GM23338 (cell line): Measurements from ENCODE around the gene LRP1B. TPM values are rescaled to one million over a fixed set of nuclear protein-coding genes. Genes with fewer than 3 reads are reported as not detected.

Source experiments
- ATAC-seq: fragments of 200-7000 bp; cut with Tn5 transposase; 3 replicates; pipeline ENCODE4 v1.9.1; 2020
- DNase-seq: peaks from one replicate; pipeline ENCODE4 v3.0.0-alpha.2; 2015; ENCODE audit warnings: low spot score
- H2AFZ ChIP-seq: fragments of 200-600 bp; sonication (generic); 2 replicates; pipeline ENCODE4 v1.8.0; 2016; ENCODE audit warnings: antibody characterized with exemption, mild to moderate bottlenecking, moderate library complexity
- H3F3A ChIP-seq: fragments of 200-600 bp; sonication (generic); replicated peaks from 2 replicates; pipeline ENCODE4 v1.8.0; 2017; ENCODE audit warnings: antibody characterized with exemption, mixed run types, low read depth
- H3K27ac ChIP-seq: fragments of 200-600 bp; sonication (generic); 2 replicates; pipeline ENCODE4 v1.6.1; 2016; ENCODE audit warnings: low read depth
- H3K27me3 ChIP-seq: fragments of 200-600 bp; sonication (generic); 2 replicates; pipeline ENCODE4 v1.8.0; 2016; ENCODE audit warnings: mild to moderate bottlenecking, mixed run types, moderate library complexity; ENCODE audit not compliant: insufficient read depth
- H3K36me3 ChIP-seq: fragments of 200-600 bp; sonication (generic); 2 replicates; pipeline ENCODE4 v1.8.0; 2016; ENCODE audit warnings: mild to moderate bottlenecking; ENCODE audit not compliant: insufficient read depth
- H3K4me1 ChIP-seq: fragments of 200-600 bp; sonication (generic); 2 replicates; pipeline ENCODE4 v1.8.0; 2016; ENCODE audit warnings: mild to moderate bottlenecking, moderate library complexity; ENCODE audit not compliant: insufficient read depth
- H3K4me2 ChIP-seq: fragments of 200-600 bp; sonication (generic); 2 replicates; pipeline ENCODE4 v1.7.1; 2017; ENCODE audit warnings: mixed run types
- H3K4me3 ChIP-seq: fragments of 200-600 bp; sonication (generic); 2 replicates; pipeline ENCODE4 v1.6.1; 2016; ENCODE audit warnings: mixed run types
- H3K79me2 ChIP-seq: fragments of 200-600 bp; sonication (generic); replicated peaks from 2 replicates; pipeline ENCODE4 v1.8.0; 2017; ENCODE audit warnings: mild to moderate bottlenecking; ENCODE audit not compliant: insufficient read depth
- H3K9me2 ChIP-seq: fragments of 200-600 bp; sonication (generic); 2 replicates; pipeline ENCODE4 v1.8.0; 2017; ENCODE audit not compliant: insufficient read depth
- H4K20me1 ChIP-seq: fragments of 200-600 bp; sonication (generic); replicated peaks from 2 replicates; pipeline ENCODE4 v1.8.0; 2017; ENCODE audit warnings: mild to moderate bottlenecking; ENCODE audit not compliant: insufficient read depth
- H3K27ac Mint-ChIP-seq: 2 replicates; pipeline ENCODE4 v1.8.0; 2020; ENCODE audit warnings: inconsistent platforms, mild to moderate bottlenecking, moderate library complexity, mixed read lengths
- H3K27me3 Mint-ChIP-seq: 3 replicates; pipeline ENCODE4 v1.8.0; 2022; ENCODE audit warnings: low read depth, mild to moderate bottlenecking, moderate library complexity, mixed read lengths, inconsistent platforms; ENCODE audit not compliant: insufficient read depth, poor library complexity
- H3K36me3 Mint-ChIP-seq: 3 replicates; pipeline ENCODE4 v1.8.0; 2021; ENCODE audit warnings: low read depth, mild to moderate bottlenecking, inconsistent platforms, moderate library complexity, mixed read lengths
- H3K4me1 Mint-ChIP-seq: 3 replicates; pipeline ENCODE4 v1.8.0; 2020; ENCODE audit warnings: mild to moderate bottlenecking, inconsistent platforms, mixed read lengths
- H3K4me3 Mint-ChIP-seq: 3 replicates; pipeline ENCODE4 v1.8.0; 2021; ENCODE audit warnings: moderate library complexity, mild to moderate bottlenecking, inconsistent platforms, mixed read lengths
- H3K9me3 Mint-ChIP-seq: 3 replicates; pipeline ENCODE4 v1.8.0; 2020; ENCODE audit warnings: moderate library complexity, mild to moderate bottlenecking, inconsistent platforms, mixed read lengths
- EZH2phosphoT487 ChIP-seq: fragments of 200-600 bp; sonication (generic); IDR thresholded peaks from one replicate; pipeline ENCODE4 v1.8.1; 2018; ENCODE audit warnings: antibody characterized with exemption; ENCODE audit not compliant: unreplicated experiment
- JUNB ChIP-seq: IDR thresholded peaks from one replicate; pipeline ENCODE4 v1.6.1; 2016; ENCODE audit warnings: antibody characterized with exemption; ENCODE audit not compliant: unreplicated experiment
- NANOG ChIP-seq: IDR thresholded peaks from 2 replicates; pipeline ENCODE4 v1.6.1; 2016; ENCODE audit warnings: antibody characterized with exemption, borderline replicate concordance
- STAT1 ChIP-seq: IDR thresholded peaks from one replicate; pipeline ENCODE4 v1.6.1; 2016; ENCODE audit warnings: antibody characterized with exemption; ENCODE audit not compliant: unreplicated experiment
- ZNF331 ChIP-seq: fragments of 250-450 bp; sonication (Bioruptor Pico); IDR thresholded peaks from 2 replicates; pipeline ENCODE4 v1.5.0; 2020; ENCODE audit warnings: low read depth, mild to moderate bottlenecking, moderate library complexity
- polyA plus RNA-seq: library from polyadenylated mRNA; unstranded; fragments of >200 nt; fragmentation: Nextera tagmentation; extraction: Ambion mirVana; gene quantifications from 2 replicates; pipeline ENCODE4 v1.2.1, GENCODE V29; 2016
- total RNA-seq: library from RNA; depleted of rRNA; stranded (reverse); fragments of >200 nt; shearing (Covaris generic); gene quantifications from 2 replicates; pipeline ENCODE4 v1.2.3, GENCODE V29; 2014
- TF ChIP-seq, protein P1 (sequence below): IDR thresholded peaks from one replicate; pipeline ENCODE4 v1.6.1; 2018; ENCODE audit warnings: antibody characterized with exemption; ENCODE audit not compliant: unreplicated experiment
- TF ChIP-seq, protein P2 (sequence below), 2 experiments: fragments of 200-600 bp in 1 of 2; sonication (generic) in 1 of 2; conservative IDR thresholded peaks; 2 replicates each; pipeline versions ENCODE4 v1.5.1 to v1.6.1; 2016 to 2017; ENCODE audit warnings: antibody characterized with exemption in 2 of 2, low read depth in 2 of 2, mild to moderate bottlenecking in 2 of 2, moderate library complexity in 1 of 2
- TF ChIP-seq, protein P3 (sequence below): IDR thresholded peaks from 2 replicates; pipeline ENCODE4 v1.6.1; 2016; ENCODE audit warnings: antibody characterized with exemption

LRP1B gene
- total and polyA plus RNA-seq, 2 experiments from 2014 or later, result 0.15 to 0.97 TPM

DNA sequence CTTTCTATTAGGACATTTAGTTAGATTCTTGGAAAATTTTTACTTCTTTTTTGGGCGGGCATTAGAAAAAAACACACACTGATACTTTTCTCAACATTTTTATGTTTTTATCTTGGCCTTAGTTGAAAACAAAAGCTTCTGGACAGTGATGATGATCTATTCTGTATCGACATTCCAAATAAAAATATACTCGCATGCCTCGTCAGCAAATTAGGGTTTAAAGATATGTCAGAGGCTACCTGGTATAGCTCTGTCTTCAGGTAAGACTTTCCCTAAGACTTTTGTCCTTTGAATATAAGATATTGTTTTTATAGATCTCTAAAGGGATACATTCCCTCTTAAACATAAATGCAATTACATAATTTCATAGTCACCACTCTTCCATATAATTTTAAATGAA, 816.8 kb downstream of the LRP1B start:
- no peak overlapping the region for H3K4me3 Mint-ChIP-seq
- DNase-seq, result no peak
- H3K36me3 Mint-ChIP-seq, result no peaks in the 10 kb centered on the region
- no peak for TF ChIP-seq JUNB
- no peak for TF ChIP-seq STAT1
- TF ChIP-seq NANOG, result no peak
- TF ChIP-seq, protein P1, sequence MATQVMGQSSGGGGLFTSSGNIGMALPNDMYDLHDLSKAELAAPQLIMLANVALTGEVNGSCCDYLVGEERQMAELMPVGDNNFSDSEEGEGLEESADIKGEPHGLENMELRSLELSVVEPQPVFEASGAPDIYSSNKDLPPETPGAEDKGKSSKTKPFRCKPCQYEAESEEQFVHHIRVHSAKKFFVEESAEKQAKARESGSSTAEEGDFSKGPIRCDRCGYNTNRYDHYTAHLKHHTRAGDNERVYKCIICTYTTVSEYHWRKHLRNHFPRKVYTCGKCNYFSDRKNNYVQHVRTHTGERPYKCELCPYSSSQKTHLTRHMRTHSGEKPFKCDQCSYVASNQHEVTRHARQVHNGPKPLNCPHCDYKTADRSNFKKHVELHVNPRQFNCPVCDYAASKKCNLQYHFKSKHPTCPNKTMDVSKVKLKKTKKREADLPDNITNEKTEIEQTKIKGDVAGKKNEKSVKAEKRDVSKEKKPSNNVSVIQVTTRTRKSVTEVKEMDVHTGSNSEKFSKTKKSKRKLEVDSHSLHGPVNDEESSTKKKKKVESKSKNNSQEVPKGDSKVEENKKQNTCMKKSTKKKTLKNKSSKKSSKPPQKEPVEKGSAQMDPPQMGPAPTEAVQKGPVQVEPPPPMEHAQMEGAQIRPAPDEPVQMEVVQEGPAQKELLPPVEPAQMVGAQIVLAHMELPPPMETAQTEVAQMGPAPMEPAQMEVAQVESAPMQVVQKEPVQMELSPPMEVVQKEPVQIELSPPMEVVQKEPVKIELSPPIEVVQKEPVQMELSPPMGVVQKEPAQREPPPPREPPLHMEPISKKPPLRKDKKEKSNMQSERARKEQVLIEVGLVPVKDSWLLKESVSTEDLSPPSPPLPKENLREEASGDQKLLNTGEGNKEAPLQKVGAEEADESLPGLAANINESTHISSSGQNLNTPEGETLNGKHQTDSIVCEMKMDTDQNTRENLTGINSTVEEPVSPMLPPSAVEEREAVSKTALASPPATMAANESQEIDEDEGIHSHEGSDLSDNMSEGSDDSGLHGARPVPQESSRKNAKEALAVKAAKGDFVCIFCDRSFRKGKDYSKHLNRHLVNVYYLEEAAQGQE, result no peak
- no peak for ATAC-seq
- no peaks in the 10 kb centered on the region for H3K4me1 ChIP-seq
- no peaks in the 10 kb centered on the region for H3K27me3 ChIP-seq
- no peak overlapping the region for H3K4me3 ChIP-seq
- H3K9me3 Mint-ChIP-seq, result no peaks in the 10 kb centered on the region
- no peaks in the 10 kb centered on the region for H3K9me2 ChIP-seq
- no peaks in the 10 kb centered on the region for H3K36me3 ChIP-seq
- no peak overlapping the region for H3K27ac Mint-ChIP-seq
- no peak overlapping the region for H3K4me2 ChIP-seq
- H2AFZ ChIP-seq, result no peak overlapping the region
- H4K20me1 ChIP-seq, result no peaks in the 10 kb centered on the region
- H3K27ac ChIP-seq, result no peak overlapping the region
- H3K4me1 Mint-ChIP-seq, result no peaks in the 10 kb centered on the region
- no peaks in the 10 kb centered on the region for H3F3A ChIP-seq
- no peaks in the 10 kb centered on the region for H3K79me2 ChIP-seq
- H3K27me3 Mint-ChIP-seq, result no peaks in the 10 kb centered on the region

DNA sequence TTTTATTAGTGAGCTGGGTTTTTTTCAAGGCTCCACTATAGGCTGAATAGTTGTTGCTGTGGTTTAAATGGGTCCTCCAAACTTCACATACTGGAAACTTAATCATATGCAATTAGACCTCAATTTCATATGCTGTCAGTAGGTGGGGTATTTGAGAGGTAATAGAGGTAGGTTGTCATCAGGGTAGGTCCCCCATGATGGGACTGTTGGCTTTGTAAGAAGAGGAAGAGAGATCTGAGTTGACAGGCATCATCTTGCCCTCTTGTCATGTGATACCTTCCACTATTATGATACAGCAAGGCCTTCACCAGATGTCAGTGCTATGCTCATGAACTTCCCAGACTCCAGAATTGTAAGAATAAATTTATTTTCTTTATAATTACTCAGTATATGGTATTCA, 819.4 kb downstream of the LRP1B start:
- Histone ChIP-seq H4K20me1 (no peaks in the 10 kb centered on the region), H2AFZ (no peak overlapping the region), H3K36me3 (no peaks in the 10 kb centered on the region), H3K27ac (no peak overlapping the region), H3K9me2 (no peaks in the 10 kb centered on the region), H3K4me3 (no peak overlapping the region), H3F3A (no peaks in the 10 kb centered on the region), H3K79me2 (no peaks in the 10 kb centered on the region), H3K27me3 (no peaks in the 10 kb centered on the region), H3K4me1 (no peaks in the 10 kb centered on the region), H3K4me2 (no peak overlapping the region)
- DNase-seq (no peak), ATAC-seq (no peak)
- no peak overlapping the region for H3K27ac Mint-ChIP-seq
- no peaks in the 10 kb centered on the region for H3K9me3 Mint-ChIP-seq
- H3K4me3 Mint-ChIP-seq, result no peak overlapping the region
- H3K36me3 Mint-ChIP-seq, result no peaks in the 10 kb centered on the region
- H3K27me3 Mint-ChIP-seq, result no peaks in the 10 kb centered on the region
- no peaks in the 10 kb centered on the region for H3K4me1 Mint-ChIP-seq
- no peak for TF ChIP-seq ZNF331
- TF ChIP-seq NANOG, result no peak
- TF ChIP-seq, protein P2, sequence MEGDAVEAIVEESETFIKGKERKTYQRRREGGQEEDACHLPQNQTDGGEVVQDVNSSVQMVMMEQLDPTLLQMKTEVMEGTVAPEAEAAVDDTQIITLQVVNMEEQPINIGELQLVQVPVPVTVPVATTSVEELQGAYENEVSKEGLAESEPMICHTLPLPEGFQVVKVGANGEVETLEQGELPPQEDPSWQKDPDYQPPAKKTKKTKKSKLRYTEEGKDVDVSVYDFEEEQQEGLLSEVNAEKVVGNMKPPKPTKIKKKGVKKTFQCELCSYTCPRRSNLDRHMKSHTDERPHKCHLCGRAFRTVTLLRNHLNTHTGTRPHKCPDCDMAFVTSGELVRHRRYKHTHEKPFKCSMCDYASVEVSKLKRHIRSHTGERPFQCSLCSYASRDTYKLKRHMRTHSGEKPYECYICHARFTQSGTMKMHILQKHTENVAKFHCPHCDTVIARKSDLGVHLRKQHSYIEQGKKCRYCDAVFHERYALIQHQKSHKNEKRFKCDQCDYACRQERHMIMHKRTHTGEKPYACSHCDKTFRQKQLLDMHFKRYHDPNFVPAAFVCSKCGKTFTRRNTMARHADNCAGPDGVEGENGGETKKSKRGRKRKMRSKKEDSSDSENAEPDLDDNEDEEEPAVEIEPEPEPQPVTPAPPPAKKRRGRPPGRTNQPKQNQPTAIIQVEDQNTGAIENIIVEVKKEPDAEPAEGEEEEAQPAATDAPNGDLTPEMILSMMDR (conservative IDR thresholded peaks at IDR 0.05; ENCODE audit: low read depth in 2 of 2), result no peak
- TF ChIP-seq, protein P3, sequence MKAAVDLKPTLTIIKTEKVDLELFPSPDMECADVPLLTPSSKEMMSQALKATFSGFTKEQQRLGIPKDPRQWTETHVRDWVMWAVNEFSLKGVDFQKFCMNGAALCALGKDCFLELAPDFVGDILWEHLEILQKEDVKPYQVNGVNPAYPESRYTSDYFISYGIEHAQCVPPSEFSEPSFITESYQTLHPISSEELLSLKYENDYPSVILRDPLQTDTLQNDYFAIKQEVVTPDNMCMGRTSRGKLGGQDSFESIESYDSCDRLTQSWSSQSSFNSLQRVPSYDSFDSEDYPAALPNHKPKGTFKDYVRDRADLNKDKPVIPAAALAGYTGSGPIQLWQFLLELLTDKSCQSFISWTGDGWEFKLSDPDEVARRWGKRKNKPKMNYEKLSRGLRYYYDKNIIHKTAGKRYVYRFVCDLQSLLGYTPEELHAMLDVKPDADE, result no peak
- TF ChIP-seq, protein P1, result no peak
- no peak for TF ChIP-seq STAT1
- TF ChIP-seq EZH2phosphoT487, result no peak
- TF ChIP-seq JUNB, result no peak
